ENCODE data around the gene ZC3HAV1L. TPM values are rescaled to one million over a fixed set of nuclear protein-coding genes. Genes with fewer than 3 reads are reported as not detected.

The ZC3HAV1L gene
- polyA plus RNA-seq, 2 of the 4 experiments (the other 2 are of a cell fraction), result 8.8 to 15.6 TPM

DNA sequence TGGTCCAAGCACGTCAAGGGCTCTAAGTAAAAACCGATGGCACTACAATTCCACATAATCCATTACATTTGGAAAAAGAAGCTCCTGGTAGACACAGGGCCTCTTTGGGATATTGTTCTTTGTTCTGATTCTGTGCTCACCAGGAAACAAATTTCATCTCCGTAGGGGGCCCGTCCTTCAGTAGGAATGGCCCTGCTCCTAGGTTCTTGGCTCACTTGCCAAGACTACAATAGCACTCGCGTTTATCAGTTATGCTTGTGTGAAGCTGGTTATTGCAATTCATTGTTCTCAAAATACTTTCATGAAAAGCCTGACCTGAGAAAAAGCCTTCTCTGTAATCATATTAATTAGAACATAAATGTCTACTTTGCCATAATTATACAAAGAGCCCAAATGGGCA lies 10.3 kb upstream of the ZC3HAV1L start:
- no peak overlapping the region for H3K4me2 ChIP-seq
- ChIA-PET POLR2A (interaction anchor here (0.6 kb wide), 1 partner anchor 365 kb away, joined by 3 read pairs; no protein-coding TSS in a partner anchor), CTCF (interaction anchor here (0.6 to 1.4 kb wide), 3 partner anchors 28 to 1454 kb away, joined by 3 to 6 read pairs (median 3); no protein-coding TSS in a partner anchor)

DNA sequence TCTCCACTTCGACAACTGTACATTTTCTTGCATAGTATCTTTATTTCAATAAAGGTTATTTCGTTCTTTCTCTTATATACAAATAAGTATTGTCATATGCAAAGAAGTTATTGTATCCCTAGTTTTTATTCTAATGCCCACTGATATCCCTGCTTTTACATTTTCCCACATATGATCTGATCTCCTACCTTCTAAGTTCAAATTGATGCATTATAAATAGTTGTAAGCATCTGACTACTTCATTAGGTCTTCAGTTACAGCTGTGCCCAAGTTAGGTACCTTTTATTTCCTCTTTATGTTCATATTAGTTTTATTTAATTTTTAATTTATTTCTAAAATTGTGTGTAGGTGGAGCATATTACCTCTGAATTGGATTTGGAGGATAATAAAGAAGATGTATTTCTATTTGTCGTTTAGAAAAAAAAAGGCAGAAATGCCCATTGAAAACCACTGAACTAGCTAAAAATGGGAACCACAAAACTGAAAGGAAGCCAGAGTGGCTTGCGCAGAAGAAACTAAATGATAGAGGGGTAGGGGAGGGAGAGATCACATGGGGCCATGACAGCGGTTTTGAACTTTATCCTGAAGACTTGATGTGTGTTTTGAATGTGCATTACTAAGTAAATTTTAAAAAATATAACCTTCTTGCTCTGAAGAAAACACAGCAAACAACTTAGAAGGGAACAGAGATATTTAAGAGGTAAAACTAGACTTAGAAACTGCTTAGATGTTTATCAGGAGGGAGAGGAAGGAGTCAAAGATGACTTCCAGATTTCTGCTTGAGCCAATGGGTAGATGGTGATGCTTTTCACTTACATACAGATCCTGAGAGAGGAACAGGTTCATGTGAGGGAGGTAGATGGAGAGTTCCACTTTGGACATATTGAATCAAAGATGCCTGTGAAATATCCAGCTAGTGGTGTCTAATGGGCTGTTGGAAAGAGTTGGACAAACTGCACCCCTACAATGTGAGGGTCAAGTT lies 9.3 kb upstream of the ZC3HAV1L start:
- DNase-seq (ENCODE audit: low read depth in 1 of 2, low spot score in 1 of 2), result no peak
- no peak for ATAC-seq
- Histone ChIP-seq H3K27ac (no peak overlapping the region), H3K4me2 (peak overlapping the region; percentile 24; the same call in 2 of the 3 replicates), H3K4me1 (peaks cover 11% of the 10 kb centered on the region; the same call in 1 of the 3 replicates), H3K4me3 (no peak overlapping the region), H3K9me3 (no peaks in the 10 kb centered on the region)
- 95% methylated on average over 5 of the region's 5 CpGs for WGBS (ENCODE audit: missing lambda C conversion rate)
- FAIRE-seq, result no peak
- TF ChIP-seq POLR2AphosphoS2 (conservative IDR thresholded peaks at IDR 0.05; ENCODE audit: low read length) (no peak), TFCP2L1 (CRISPR knock-in tag; IDR thresholded peaks at IDR 0.05) (no peak), ESRRA (IDR thresholded peaks at IDR 0.05; ENCODE audit: borderline replicate concordance, low read length) (no peak), CHD4 (IDR thresholded peaks at IDR 0.05; ENCODE audit: borderline replicate concordance) (no peak), GATA3 (IDR thresholded peaks at IDR 0.05; ENCODE audit: borderline replicate concordance) (no peak)
- TF ChIP-seq, protein P1, sequence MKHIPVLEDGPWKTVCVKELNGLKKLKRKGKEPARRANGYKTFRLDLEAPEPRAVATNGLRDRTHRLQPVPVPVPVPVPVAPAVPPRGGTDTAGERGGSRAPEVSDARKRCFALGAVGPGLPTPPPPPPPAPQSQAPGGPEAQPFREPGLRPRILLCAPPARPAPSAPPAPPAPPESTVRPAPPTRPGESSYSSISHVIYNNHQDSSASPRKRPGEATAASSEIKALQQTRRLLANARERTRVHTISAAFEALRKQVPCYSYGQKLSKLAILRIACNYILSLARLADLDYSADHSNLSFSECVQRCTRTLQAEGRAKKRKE (CRISPR knock-in tag; IDR thresholded peaks at IDR 0.05; ENCODE audit: low read depth), result no peak
- ChIA-PET CTCF (interaction anchor here (1.0 to 1.4 kb wide), 2 partner anchors 19 to 30 kb away, joined by 3 to 6 read pairs; no protein-coding TSS in a partner anchor), POLR2A (no interaction called here)

More for the DNA sequence above, 10.3 kb upstream of the ZC3HAV1L start:
- WGBS (ENCODE audit: missing lambda C conversion rate), result 90% methylated on average over 6 of the region's 6 CpGs
- H3K9me3 ChIP-seq, result no peaks in the 10 kb centered on the region
- no peak overlapping the region for H3K27ac ChIP-seq
- ATAC-seq (no peak), DNase-seq (ENCODE audit: low read depth in 1 of 2, low spot score in 1 of 2) (no peak), FAIRE-seq (no peak)
- no peak overlapping the region for H3K4me3 ChIP-seq
- TF ChIP-seq KDM5A (IDR thresholded peaks at IDR 0.05), result no peak
- TF ChIP-seq FOXS1 (CRISPR knock-in tag; IDR thresholded peaks at IDR 0.05), result no peak
- TF ChIP-seq EHF (CRISPR knock-in tag; IDR thresholded peaks at IDR 0.05), result no peak
- TF ChIP-seq MYC (IDR thresholded peaks at IDR 0.05; ENCODE audit: borderline replicate concordance, low read length), result no peak
- TF ChIP-seq TP53 (CRISPR knock-in tag; IDR thresholded peaks at IDR 0.05), result no peak
- no peak for TF ChIP-seq NR3C1 (IDR thresholded peaks at IDR 0.05)
- TF ChIP-seq POLR2A (IDR thresholded peaks at IDR 0.05; ENCODE audit: low read length), result no peak
- no peak for TF ChIP-seq FOSL2 (IDR thresholded peaks at IDR 0.05)
- no peak for TF ChIP-seq FOSL2 (CRISPR knock-in tag; IDR thresholded peaks at IDR 0.05)
- TF ChIP-seq EHMT2 (IDR thresholded peaks at IDR 0.05; ENCODE audit: low read depth), result no peak
- TF ChIP-seq HOXA7 (CRISPR knock-in tag; IDR thresholded peaks at IDR 0.05), result no peak
- TF ChIP-seq, protein P2, sequence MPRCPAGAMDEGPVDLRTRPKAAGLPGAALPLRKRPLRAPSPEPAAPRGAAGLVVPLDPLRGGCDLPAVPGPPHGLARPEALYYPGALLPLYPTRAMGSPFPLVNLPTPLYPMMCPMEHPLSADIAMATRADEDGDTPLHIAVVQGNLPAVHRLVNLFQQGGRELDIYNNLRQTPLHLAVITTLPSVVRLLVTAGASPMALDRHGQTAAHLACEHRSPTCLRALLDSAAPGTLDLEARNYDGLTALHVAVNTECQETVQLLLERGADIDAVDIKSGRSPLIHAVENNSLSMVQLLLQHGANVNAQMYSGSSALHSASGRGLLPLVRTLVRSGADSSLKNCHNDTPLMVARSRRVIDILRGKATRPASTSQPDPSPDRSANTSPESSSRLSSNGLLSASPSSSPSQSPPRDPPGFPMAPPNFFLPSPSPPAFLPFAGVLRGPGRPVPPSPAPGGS (IDR thresholded peaks at IDR 0.05), result no peak
- no peak for TF ChIP-seq RCOR1 (IDR thresholded peaks at IDR 0.05; ENCODE audit: low read depth, low read length)
- TF ChIP-seq, protein P3, sequence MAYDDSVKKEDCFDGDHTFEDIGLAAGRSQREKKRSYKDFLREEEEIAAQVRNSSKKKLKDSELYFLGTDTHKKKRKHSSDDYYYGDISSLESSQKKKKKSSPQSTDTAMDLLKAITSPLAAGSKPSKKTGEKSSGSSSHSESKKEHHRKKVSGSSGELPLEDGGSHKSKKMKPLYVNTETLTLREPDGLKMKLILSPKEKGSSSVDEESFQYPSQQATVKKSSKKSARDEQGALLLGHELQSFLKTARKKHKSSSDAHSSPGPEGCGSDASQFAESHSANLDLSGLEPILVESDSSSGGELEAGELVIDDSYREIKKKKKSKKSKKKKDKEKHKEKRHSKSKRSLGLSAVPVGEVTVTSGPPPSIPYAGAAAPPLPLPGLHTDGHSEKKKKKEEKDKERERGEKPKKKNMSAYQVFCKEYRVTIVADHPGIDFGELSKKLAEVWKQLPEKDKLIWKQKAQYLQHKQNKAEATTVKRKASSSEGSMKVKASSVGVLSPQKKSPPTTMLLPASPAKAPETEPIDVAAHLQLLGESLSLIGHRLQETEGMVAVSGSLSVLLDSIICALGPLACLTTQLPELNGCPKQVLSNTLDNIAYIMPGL (CRISPR knock-in tag; IDR thresholded peaks at IDR 0.05; ENCODE audit: borderline replicate concordance), result no peak
- no peak for TF ChIP-seq RFX5 (IDR thresholded peaks at IDR 0.05)
- TF ChIP-seq HEYL (CRISPR knock-in tag; IDR thresholded peaks at IDR 0.05), result no peak
- no peak for TF ChIP-seq HDAC2 (IDR thresholded peaks at IDR 0.05)
- H3K4me1 ChIP-seq, result peaks cover 11% of the 10 kb centered on the region; the same call in 1 of the 3 replicates
